Measurements from ENCODE around the gene TOX3. TPM values are rescaled to one million over a fixed set of nuclear protein-coding genes. Genes with fewer than 3 reads are reported as not detected.

The TOX3 gene
- polyA plus RNA-seq, 1 of the 3 experiments (the other 2 are of a cell fraction), result not detected

DNA sequence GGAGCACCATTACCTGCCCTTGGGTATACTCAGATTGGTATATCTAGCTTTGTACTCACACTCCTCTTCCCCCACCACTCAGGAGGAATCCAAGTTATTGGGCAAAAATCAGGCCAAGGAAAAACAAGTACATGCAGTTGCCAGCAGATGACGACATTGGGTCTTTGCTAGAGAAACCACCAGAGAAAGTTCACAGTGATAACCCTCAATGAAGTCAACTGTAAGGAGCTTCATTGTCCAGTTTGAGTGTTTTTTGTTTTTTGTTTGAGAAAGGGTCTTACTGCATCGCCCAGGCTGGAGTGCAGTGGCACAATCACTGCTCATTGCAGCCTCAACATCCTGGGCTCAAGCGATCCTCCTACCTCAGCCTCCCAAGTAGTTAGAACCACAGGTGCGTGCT lies 34.6 kb upstream of the TOX3 start:
- Histone ChIP-seq H3K4me1 (ENCODE audit: control insufficient read depth in 1 of 2, insufficient read depth in 2 of 2, low read depth in 1 of 2, low read length in 1 of 2) (no peaks in the 10 kb centered on the region), H3K4me3 (ENCODE audit: low read depth in 2 of 2, low read length in 1 of 2) (no peak overlapping the region), H3F3A (replicated peaks; ENCODE audit: insufficient read depth) (no peaks in the 10 kb centered on the region), H3K27me3 (ENCODE audit: insufficient read depth) (no peaks in the 10 kb centered on the region), H3K79me2 (ENCODE audit: insufficient read depth) (no peaks in the 10 kb centered on the region), H3K9me2 (no peaks in the 10 kb centered on the region), H3K9me3 (no peaks in the 10 kb centered on the region), H3K9ac (no peak overlapping the region), H2AFZ (ENCODE audit: low read depth) (no peak overlapping the region), H3K36me3 (replicated peaks in 1 of 2; ENCODE audit: control insufficient read depth in 1 of 2, insufficient read depth in 2 of 2, low read length in 1 of 2) (no peaks in the 10 kb centered on the region), H3K27ac (ENCODE audit: low read depth in 2 of 2, low read length in 1 of 2) (no peak overlapping the region), H3K4me2 (no peak overlapping the region), H4K20me1 (ENCODE audit: insufficient read depth) (no peaks in the 10 kb centered on the region)
- no peak for DNase-seq
- peak; percentile 24 for TF ChIP-seq RAD21 (IDR thresholded peaks at IDR 0.05; ENCODE audit: low read length)
- no peak for TF ChIP-seq SIN3A (IDR thresholded peaks at IDR 0.05; ENCODE audit: borderline replicate concordance, low read depth, low read length)
- WGBS (ENCODE audit: low lambda C conversion rate), result 32% methylated on average over 4 of the region's 4 CpGs
- ChIA-PET CTCF (no interaction called here), POLR2A (no interaction called here)

DNA sequence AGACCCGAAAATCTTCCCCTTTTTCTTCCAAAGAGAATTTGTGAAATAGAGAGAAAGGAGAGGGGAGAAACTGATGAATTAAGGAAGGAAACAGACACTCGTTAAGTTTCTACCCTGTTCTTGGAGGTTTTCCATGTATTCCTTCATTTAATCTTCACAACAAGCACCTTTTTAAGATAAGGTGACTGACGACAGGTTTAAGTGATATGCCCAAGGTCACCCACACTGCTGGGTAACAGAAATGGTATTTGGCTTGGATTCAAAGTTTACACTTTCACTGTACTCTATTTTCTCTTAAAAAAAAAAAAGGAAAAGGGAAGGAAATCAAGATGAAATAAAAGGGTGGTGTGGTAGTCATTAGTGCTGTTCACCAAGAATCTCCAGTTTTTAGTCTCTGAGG lies 33.5 kb upstream of the TOX3 start:
- H4K20me1 ChIP-seq (ENCODE audit: insufficient read depth), result no peaks in the 10 kb centered on the region
- no peaks in the 10 kb centered on the region for H3K36me3 ChIP-seq (replicated peaks in 1 of 2; ENCODE audit: control insufficient read depth in 1 of 2, insufficient read depth in 2 of 2, low read length in 1 of 2)
- H3K4me1 ChIP-seq (ENCODE audit: control insufficient read depth in 1 of 2, insufficient read depth in 2 of 2, low read depth in 1 of 2, low read length in 1 of 2), result no peaks in the 10 kb centered on the region
- H3K79me2 ChIP-seq (ENCODE audit: insufficient read depth), result no peaks in the 10 kb centered on the region
- no peak overlapping the region for H3K4me3 ChIP-seq (ENCODE audit: low read depth in 2 of 2, low read length in 1 of 2)
- CTCF ChIA-PET, result no interaction called here
- no peaks in the 10 kb centered on the region for H3K27me3 ChIP-seq (ENCODE audit: insufficient read depth)
- TF ChIP-seq GABPA (IDR thresholded peaks at IDR 0.05; ENCODE audit: low read depth), result no peak
- TF ChIP-seq USF2 (IDR thresholded peaks at IDR 0.05; ENCODE audit: borderline replicate concordance, low read depth, low read length), result no peak
- TF ChIP-seq TAF1 (IDR thresholded peaks at IDR 0.05; ENCODE audit: borderline replicate concordance, low read depth, low read length), result no peak
- TF ChIP-seq CHD2 (IDR thresholded peaks at IDR 0.05; ENCODE audit: low read length, partially characterized antibody), result no peak
- TF ChIP-seq MAX (IDR thresholded peaks at IDR 0.05; ENCODE audit: low read depth), result no peak
- no peak for TF ChIP-seq GATA2 (CRISPR knock-in tag; IDR thresholded peaks at IDR 0.05)
- TF ChIP-seq, protein P1, sequence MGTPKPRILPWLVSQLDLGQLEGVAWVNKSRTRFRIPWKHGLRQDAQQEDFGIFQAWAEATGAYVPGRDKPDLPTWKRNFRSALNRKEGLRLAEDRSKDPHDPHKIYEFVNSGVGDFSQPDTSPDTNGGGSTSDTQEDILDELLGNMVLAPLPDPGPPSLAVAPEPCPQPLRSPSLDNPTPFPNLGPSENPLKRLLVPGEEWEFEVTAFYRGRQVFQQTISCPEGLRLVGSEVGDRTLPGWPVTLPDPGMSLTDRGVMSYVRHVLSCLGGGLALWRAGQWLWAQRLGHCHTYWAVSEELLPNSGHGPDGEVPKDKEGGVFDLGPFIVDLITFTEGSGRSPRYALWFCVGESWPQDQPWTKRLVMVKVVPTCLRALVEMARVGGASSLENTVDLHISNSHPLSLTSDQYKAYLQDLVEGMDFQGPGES (IDR thresholded peaks at IDR 0.05; ENCODE audit: low read depth, low read length), result no peak
- no peak for TF ChIP-seq ELF1 (IDR thresholded peaks at IDR 0.05)
- TF ChIP-seq RFX5 (IDR thresholded peaks at IDR 0.05; ENCODE audit: low read length), result no peak
- TF ChIP-seq MXI1 (IDR thresholded peaks at IDR 0.05; ENCODE audit: low read depth, low read length), result no peak
- TF ChIP-seq RXRA (IDR thresholded peaks at IDR 0.05; ENCODE audit: borderline replicate concordance, low read depth), result no peak
- TF ChIP-seq NFIC (IDR thresholded peaks at IDR 0.05; ENCODE audit: borderline replicate concordance), result no peak
- no peak for TF ChIP-seq MEF2A (IDR thresholded peaks at IDR 0.05; ENCODE audit: borderline replicate concordance, low read depth)
- no peak for TF ChIP-seq TEAD4 (IDR thresholded peaks at IDR 0.05; ENCODE audit: borderline replicate concordance, insufficient read depth)
- no peak for TF ChIP-seq FOSL2 (IDR thresholded peaks at IDR 0.05; ENCODE audit: borderline replicate concordance, low read depth)
- no peak for TF ChIP-seq SMC3 (IDR thresholded peaks at IDR 0.05; ENCODE audit: low read depth, low read length)
- TF ChIP-seq EP300 (IDR thresholded peaks at IDR 0.05; ENCODE audit: borderline replicate concordance in 1 of 2, low read depth in 1 of 2, low read length in 1 of 2), result no peak
- no peak for TF ChIP-seq EZH2phosphoT487 (IDR thresholded peaks at IDR 0.05; ENCODE audit: borderline replicate concordance, low read depth)
- no peak for TF ChIP-seq NRF1 (IDR thresholded peaks at IDR 0.05; ENCODE audit: low read depth, low read length)
- no peak for TF ChIP-seq PBX3 (IDR thresholded peaks at IDR 0.05)
- no peak overlapping the region for H3K9ac ChIP-seq
- H3K9me2 ChIP-seq, result no peaks in the 10 kb centered on the region
- H3K27ac ChIP-seq (ENCODE audit: low read depth in 2 of 2, low read length in 1 of 2), result no peak overlapping the region
- POLR2A ChIA-PET, result no interaction called here
- H2AFZ ChIP-seq (ENCODE audit: low read depth), result no peak overlapping the region
- H3K4me2 ChIP-seq, result no peak overlapping the region
- no peak for DNase-seq
- H3K9me3 ChIP-seq, result no peaks in the 10 kb centered on the region
- H3F3A ChIP-seq (replicated peaks; ENCODE audit: insufficient read depth), result no peaks in the 10 kb centered on the region
- WGBS (ENCODE audit: low lambda C conversion rate), result 13% methylated on average over 3 of the region's 3 CpGs
